ENCODE data around the gene MS4A8. TPM values are rescaled to one million over a fixed set of nuclear protein-coding genes. Genes with fewer than 3 reads are reported as not detected.
"Not testable (repeated sequence)": the region's sequence is repeated elsewhere in the genome, so short reads cannot be mapped to it uniquely, and the experiment has no call there.

Gene MS4A8
- total RNA-seq (ENCODE audit: low replicate concordance), result 2.7 and 2.8 TPM in 2 replicates
- long read RNA-seq, transcript MS4A8-201 (7 exons, 1,353 nt), result major isoform, 9 of 11 reads
- long read RNA-seq, partial matches to known transcripts, result 0 of 11 reads
- long read RNA-seq, other reads (novel, unspliced or antisense), result 2 of 11 reads

- H3K4me3 Mint-ChIP-seq, result no peak within 1 kb of the TSS
- H3K9me3 Mint-ChIP-seq, result no peaks in the 10 kb centered on the region
- H3K4me1 Mint-ChIP-seq (ENCODE audit: unreplicated experiment), result peaks cover 6% of the 10 kb centered on the region
- H3K27ac Mint-ChIP-seq, result no peak within 1 kb of the TSS
- no peak for DNase-seq (ENCODE audit: extremely low spot score, unreplicated experiment)
- peaks cover 3% of the 10 kb centered on the region for H3K27me3 Mint-ChIP-seq
- no peak for TF ChIP-seq CTCF (conservative IDR thresholded peaks at IDR 0.05)
- no peaks in the 10 kb centered on the region for H3K36me3 Mint-ChIP-seq
These were observed at the start of gene MS4A8 for GRCh38 chr11:60699284-60699691. MS4A8 (plus strand) TSS chr11:60699612; CDS start chr11:60700861, 1,249 bp downstream.

- no peaks in the 10 kb centered on the region for H3K9me3 Mint-ChIP-seq
- H3K27me3 Mint-ChIP-seq, result no peaks in the 10 kb centered on the region
- H3K27ac Mint-ChIP-seq, result peak overlapping the region; percentile 4
- no peak for TF ChIP-seq CTCF (conservative IDR thresholded peaks at IDR 0.05)
- H3K36me3 Mint-ChIP-seq, result no peaks in the 10 kb centered on the region
- H3K4me1 Mint-ChIP-seq (ENCODE audit: unreplicated experiment), result peaks cover 4% of the 10 kb centered on the region
- no peak for DNase-seq (ENCODE audit: extremely low spot score, unreplicated experiment)
- no peak overlapping the region for H3K4me3 Mint-ChIP-seq
These were observed 41.5 kb upstream of the MS4A8 start for GRCh38 chr11:60657888-60658287.

GRCh38 chr11:60658409-60658808 lies 41.0 kb upstream of the MS4A8 start:
- H3K9me3 Mint-ChIP-seq, result no peaks in the 10 kb centered on the region
- no peak for TF ChIP-seq CTCF (conservative IDR thresholded peaks at IDR 0.05)
- H3K27me3 Mint-ChIP-seq, result no peaks in the 10 kb centered on the region
- H3K4me1 Mint-ChIP-seq (ENCODE audit: unreplicated experiment), result peaks cover 4% of the 10 kb centered on the region
- H3K36me3 Mint-ChIP-seq, result no peaks in the 10 kb centered on the region
- H3K4me3 Mint-ChIP-seq, result no peak overlapping the region
- DNase-seq (ENCODE audit: extremely low spot score, unreplicated experiment), result no peak
- no peak overlapping the region for H3K27ac Mint-ChIP-seq

GRCh38 chr11:60672255-60672654 lies 27.2 kb upstream of the MS4A8 start:
- Mint-ChIP-seq H3K27me3 (no peaks in the 10 kb centered on the region), H3K36me3 (no peaks in the 10 kb centered on the region), H3K9me3 (no peaks in the 10 kb centered on the region), H3K4me3 (no peak overlapping the region), H3K4me1 (ENCODE audit: unreplicated experiment) (no peaks in the 10 kb centered on the region), H3K27ac (no peak overlapping the region)
- no peak for TF ChIP-seq CTCF (conservative IDR thresholded peaks at IDR 0.05)
- DNase-seq (ENCODE audit: extremely low spot score, unreplicated experiment), result no peak

GRCh38 chr11:60678231-60678630 lies 21.2 kb upstream of the MS4A8 start:
- not testable (repeated sequence) for H3K36me3 Mint-ChIP-seq; DNase-seq (ENCODE audit: extremely low spot score, unreplicated experiment); H3K4me1 Mint-ChIP-seq (ENCODE audit: unreplicated experiment); H3K4me3 Mint-ChIP-seq; H3K9me3 Mint-ChIP-seq; H3K27me3 Mint-ChIP-seq; H3K27ac Mint-ChIP-seq

- Mint-ChIP-seq H3K4me3 (no peak overlapping the region), H3K4me1 (ENCODE audit: unreplicated experiment) (no peaks in the 10 kb centered on the region), H3K27me3 (no peaks in the 10 kb centered on the region), H3K27ac (no peak overlapping the region), H3K36me3 (no peaks in the 10 kb centered on the region), H3K9me3 (peaks cover 9% of the 10 kb centered on the region)
- TF ChIP-seq CTCF (conservative IDR thresholded peaks at IDR 0.05), result no peak
- DNase-seq (ENCODE audit: extremely low spot score, unreplicated experiment), result no peak
These were observed 19.5 kb upstream of the MS4A8 start for GRCh38 chr11:60679879-60680278.
